ENCODE measurements around the gene VAV1. TPM values are rescaled to one million over a fixed set of nuclear protein-coding genes. Genes with fewer than 3 reads are reported as not detected.

The VAV1 gene
- total and polyA plus RNA-seq, 2 of the 8 experiments (the other 6 are each of a cell fraction or from before 2014, with no cell fraction given), result 0.21 to 0.22 TPM

GRCh38 chr19:6768236-6768785 is 4.2 kb upstream of the VAV1 start:
- H3K79me1 ChIP-seq (ENCODE audit: low read depth, low read length), result peaks cover 10% of the 10 kb centered on the region
- no peak overlapping the region for H3K27ac ChIP-seq (ENCODE audit: low read depth, low read length)
- no peak overlapping the region for H4K5ac ChIP-seq (ENCODE audit: insufficient read length, low read depth, low read length)
- H2BK15ac ChIP-seq (ENCODE audit: low read length), result peak overlapping the region; percentile 46; the same call in 1 of the 2 replicates
- no peaks in the 10 kb centered on the region for H3K27me3 ChIP-seq (replicated peaks in 1 of 4; ENCODE audit: control insufficient read depth in 3 of 4, extremely low read depth in 1 of 4, insufficient read depth in 3 of 4, low read length in 3 of 4)
- H4K20me1 ChIP-seq (replicated peaks in 1 of 2; ENCODE audit: control insufficient read depth in 1 of 2, insufficient read depth in 2 of 2, low read length in 2 of 2), result no peaks in the 10 kb centered on the region
- no peaks in the 10 kb centered on the region for H3K9me3 ChIP-seq (ENCODE audit: insufficient read depth in 2 of 2, low read depth in 1 of 2, low read length in 1 of 2)
- peak overlapping the region; percentile 55 to 84 (median 83); a peak in 7 of 8 replicates for H3K4me3 ChIP-seq (ENCODE audit: extremely low read depth in 1 of 4, insufficient read depth in 2 of 4, low read depth in 3 of 4, low read length in 4 of 4)
- WGBS, 2 experiments (ENCODE audit: extremely low coverage in 1 of 2, insufficient coverage in 1 of 2, insufficient read length in 1 of 2, insufficient replicate concordance in 2 of 2, low coverage in 1 of 2, low lambda C conversion rate in 2 of 2, missing lambda C conversion rate in 1 of 2), result 86% methylated on average over 8 of the region's 8 CpGs; no CpG with 5 or more reads in 1 of the 2 experiments
- H3K56ac ChIP-seq (replicated peaks; ENCODE audit: insufficient read length, low read depth, low read length), result no peak overlapping the region
- H3K23ac ChIP-seq (ENCODE audit: insufficient read length), result no peak overlapping the region
- H3K9ac ChIP-seq (replicated peaks in 1 of 4; ENCODE audit: extremely low read depth in 1 of 4, low read depth in 3 of 4, low read length in 3 of 4), result no peak overlapping the region
- H2BK20ac ChIP-seq (ENCODE audit: low read length), result no peak overlapping the region
- peak overlapping the region; percentile 87 to 99 for H3K4me2 ChIP-seq (ENCODE audit: insufficient read depth in 1 of 2, low read depth in 2 of 2, low read length in 2 of 2)
- peaks cover 3 to 11% (median 8%) of the 10 kb centered on the region in 4 experiments for H3K4me1 ChIP-seq (replicated peaks in 1 of 4; ENCODE audit: control insufficient read depth in 3 of 4, insufficient read depth in 4 of 4, low read length in 3 of 4)
- H3K23me2 ChIP-seq (ENCODE audit: low read depth, low read length), result peaks cover 15% of the 10 kb centered on the region
- FAIRE-seq, result no peak
- POLR2A ChIA-PET (ENCODE audit: partially characterized antibody), result interaction anchor here (1.1 to 5.7 kb wide), 10 partner anchors 9 to 92 kb away, joined by 3 to 53 read pairs (median 4); partner anchors contain the start of gene GPR108
- H2AK5ac ChIP-seq (ENCODE audit: low read depth, low read length), result no peak overlapping the region
- CTCF ChIA-PET (ENCODE audit: partially characterized antibody), result interaction anchor here (0.6 to 4.4 kb wide), 20 partner anchors 15 to 642 kb away, joined by 3 to 31 read pairs (median 4); partner anchors contain the start of gene GPR108
- no peak overlapping the region for H4K8ac ChIP-seq (ENCODE audit: extremely low read depth, insufficient read depth, low read length)
- no peaks in the 10 kb centered on the region for H3K36me3 ChIP-seq (ENCODE audit: control insufficient read depth in 2 of 4, insufficient read depth in 4 of 4, low read length in 3 of 4)
- DNase-seq (ENCODE audit: low read depth in 1 of 2, low spot score in 2 of 2), result no peak
- H2AFZ ChIP-seq (ENCODE audit: low read length), result 0 out of 2 replicates have a peak overlapping the region, but pooled peaks have one; percentile 9
- H2BK5ac ChIP-seq (ENCODE audit: low read depth, low read length), result no peak overlapping the region
- no peak overlapping the region for H3K4ac ChIP-seq (replicated peaks; ENCODE audit: insufficient read length, low read depth, low read length)
- H2BK12ac ChIP-seq (ENCODE audit: low read depth, low read length), result no peak overlapping the region
- peaks cover 0 to 7% of the 10 kb centered on the region in 2 experiments; a peak in 2 of 4 replicates for H3K79me2 ChIP-seq (ENCODE audit: control insufficient read depth in 1 of 2, insufficient read depth in 2 of 2, low read length in 2 of 2)
- H3K14ac ChIP-seq (ENCODE audit: insufficient read length), result no peak overlapping the region
- H2BK120ac ChIP-seq (replicated peaks; ENCODE audit: low read depth, low read length), result no peak overlapping the region
- no peak overlapping the region for H3K18ac ChIP-seq (ENCODE audit: extremely low read depth, low read length)
- H4K91ac ChIP-seq (replicated peaks; ENCODE audit: insufficient read length, low read length), result no peak overlapping the region
- TF ChIP-seq, protein P1, sequence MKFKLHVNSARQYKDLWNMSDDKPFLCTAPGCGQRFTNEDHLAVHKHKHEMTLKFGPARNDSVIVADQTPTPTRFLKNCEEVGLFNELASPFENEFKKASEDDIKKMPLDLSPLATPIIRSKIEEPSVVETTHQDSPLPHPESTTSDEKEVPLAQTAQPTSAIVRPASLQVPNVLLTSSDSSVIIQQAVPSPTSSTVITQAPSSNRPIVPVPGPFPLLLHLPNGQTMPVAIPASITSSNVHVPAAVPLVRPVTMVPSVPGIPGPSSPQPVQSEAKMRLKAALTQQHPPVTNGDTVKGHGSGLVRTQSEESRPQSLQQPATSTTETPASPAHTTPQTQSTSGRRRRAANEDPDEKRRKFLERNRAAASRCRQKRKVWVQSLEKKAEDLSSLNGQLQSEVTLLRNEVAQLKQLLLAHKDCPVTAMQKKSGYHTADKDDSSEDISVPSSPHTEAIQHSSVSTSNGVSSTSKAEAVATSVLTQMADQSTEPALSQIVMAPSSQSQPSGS (IDR thresholded peaks at IDR 0.05; ENCODE audit: low read length), result no peak
- no peak for TF ChIP-seq SIX5 (IDR thresholded peaks at IDR 0.05; ENCODE audit: low read depth, low read length)
- no peak for TF ChIP-seq NRF1 (IDR thresholded peaks at IDR 0.05; ENCODE audit: low read depth, low read length)
- TF ChIP-seq HDAC6 (IDR thresholded peaks at IDR 0.05; ENCODE audit: low read depth, low read length), result no peak
- no peak for TF ChIP-seq MAFK (IDR thresholded peaks at IDR 0.05; ENCODE audit: low read depth, low read length)
- no peak for TF ChIP-seq SIN3A (conservative IDR thresholded peaks at IDR 0.05 in 1 of 2, IDR thresholded peaks at IDR 0.05 in 1 of 2; ENCODE audit: low read depth in 1 of 2, low read length in 2 of 2)
- no peak for TF ChIP-seq GTF2F1 (IDR thresholded peaks at IDR 0.05; ENCODE audit: borderline replicate concordance, low read depth, low read length)
- no peak for TF ChIP-seq POLR2A (IDR thresholded peaks at IDR 0.05; ENCODE audit: control extremely low read depth in 1 of 2, low read depth in 2 of 2, low read length in 2 of 2)
- TF ChIP-seq TCF12 (IDR thresholded peaks at IDR 0.05; ENCODE audit: low read depth, low read length), result no peak
- TF ChIP-seq KDM5A (IDR thresholded peaks at IDR 0.05; ENCODE audit: low read length), result no peak
- no peak for TF ChIP-seq POLR2AphosphoS5 (IDR thresholded peaks at IDR 0.05; ENCODE audit: low read depth, low read length)
- TF ChIP-seq RXRA (IDR thresholded peaks at IDR 0.05; ENCODE audit: insufficient read depth, low read depth, low read length), result no peak

Data from H1 (cell line).